ENCODE results near the gene GPR153. TPM values are rescaled to one million over a fixed set of nuclear protein-coding genes. Genes with fewer than 3 reads are reported as not detected.
A peak's percentile ranks its signal among the peaks of the same experiment; 100 is the strongest.

The GPR153 gene
- total RNA-seq, 1 experiment from 2014 or later, result 98.7 TPM

- DNase-seq (no peak), ATAC-seq (no peak)
- BruUV-seq (replicated peaks), result TSS peak; percentile 46
- H3K9ac ChIP-seq (ENCODE audit: low read length), result peak overlapping the region; percentile 45
- no peaks in the 10 kb centered on the region for H3K79me2 ChIP-seq (ENCODE audit: low read length)
- CTCF ChIA-PET, result interaction anchor here (1.1 to 2.5 kb wide), 4 partner anchors 10 to 190 kb away, joined by 3 to 17 read pairs (median 4); no protein-coding TSS in a partner anchor
- POLR2A ChIA-PET (ENCODE audit: unreplicated experiment), result no interaction called here
- peaks cover 10% of the 10 kb centered on the region for H3K27me3 ChIP-seq (ENCODE audit: low read length)
- no peaks in the 10 kb centered on the region for H3K9me2 ChIP-seq (replicated peaks; ENCODE audit: low read length)
- peaks cover 21% of the 10 kb centered on the region for H3K4me1 ChIP-seq (ENCODE audit: insufficient read depth, low read length)
- no peak overlapping the region for H3K4me3 ChIP-seq (ENCODE audit: low read length)
- no peaks in the 10 kb centered on the region for H3F3A ChIP-seq (ENCODE audit: low read length, unreplicated experiment)
- TF ChIP-seq CTCF (conservative IDR thresholded peaks at IDR 0.05; ENCODE audit: low read depth, low read length) (no peak), EZH2phosphoT487 (IDR thresholded peaks at IDR 0.05; ENCODE audit: borderline replicate concordance, low read length) (no peak), EZH2 (IDR thresholded peaks at IDR 0.05; ENCODE audit: low read length, unreplicated experiment) (no peak)
- no peak overlapping the region for H3K4me2 ChIP-seq (ENCODE audit: low read length)
- no peak overlapping the region for H2AFZ ChIP-seq (ENCODE audit: low read length)
- intact Hi-C loops (cut with micrococcal nuclease), result loop anchor here (2.0 to 5.0 kb wide), 2 partner anchors 40 to 157 kb away; partner anchors contain the start of gene RNF207
- no peaks in the 10 kb centered on the region for H4K20me1 ChIP-seq (ENCODE audit: low read length)
- no peaks in the 10 kb centered on the region for H3K9me3 ChIP-seq (ENCODE audit: low read length)
- no peaks in the 10 kb centered on the region for H3K36me3 ChIP-seq (ENCODE audit: low read depth, low read length)
- peak overlapping the region; percentile 67 for H3K27ac ChIP-seq (ENCODE audit: low read length)
Measured at GRCh38 chr1:6247651-6248050, 13.2 kb downstream of the GPR153 start.

- H3K4me3 ChIP-seq (ENCODE audit: low read length), result peak overlapping the region; percentile 68
- no peaks in the 10 kb centered on the region for H3F3A ChIP-seq (ENCODE audit: low read length, unreplicated experiment)
- H3K4me1 ChIP-seq (ENCODE audit: insufficient read depth, low read length), result peaks cover 21% of the 10 kb centered on the region
- peak; percentile 57 for ATAC-seq
- POLR2A ChIA-PET (ENCODE audit: unreplicated experiment), result interaction anchor here (0.6 kb wide), 1 partner anchor 42 kb away, joined by 4 read pairs; no protein-coding TSS in a partner anchor
- peak overlapping the region; percentile 79 for H3K4me2 ChIP-seq (ENCODE audit: low read length)
- TF ChIP-seq EZH2phosphoT487 (IDR thresholded peaks at IDR 0.05; ENCODE audit: borderline replicate concordance, low read length), result no peak
- TF ChIP-seq CTCF (conservative IDR thresholded peaks at IDR 0.05; ENCODE audit: low read depth, low read length), result peak; percentile 96
- no peaks in the 10 kb centered on the region for H3K79me2 ChIP-seq (ENCODE audit: low read length)
- peak; percentile 94 for DNase-seq
- H3K9me3 ChIP-seq (ENCODE audit: low read length), result no peaks in the 10 kb centered on the region
- H3K27me3 ChIP-seq (ENCODE audit: low read length), result peaks cover 15% of the 10 kb centered on the region
- H3K36me3 ChIP-seq (ENCODE audit: low read depth, low read length), result no peaks in the 10 kb centered on the region
- peak overlapping the region; percentile 67 for H3K27ac ChIP-seq (ENCODE audit: low read length)
- BruUV-seq (replicated peaks), result TSS peak; percentile 93
- peak overlapping the region; percentile 14; the same call in 1 of the 2 replicates for H2AFZ ChIP-seq (ENCODE audit: low read length)
- no peaks in the 10 kb centered on the region for H4K20me1 ChIP-seq (ENCODE audit: low read length)
- H3K9me2 ChIP-seq (replicated peaks; ENCODE audit: low read length), result no peaks in the 10 kb centered on the region
- intact Hi-C loops (cut with micrococcal nuclease), result loop anchor here (1.0 to 5.0 kb wide), 4 partner anchors 39 to 158 kb away; partner anchors contain the start of gene RNF207
- peak overlapping the region; percentile 51 for H3K9ac ChIP-seq (ENCODE audit: low read length)
- CTCF ChIA-PET, result interaction anchor here (0.5 to 3.6 kb wide), 18 partner anchors 11 to 196 kb away, joined by 3 to 42 read pairs (median 4); partner anchors contain the start of genes ACOT7, ICMT and RNF207
Measured at GRCh38 chr1:6246497-6247467, 14.1 kb downstream of the GPR153 start.
